GM12878 (cell line): ENCODE results near the gene SARM1. TPM values are rescaled to one million over a fixed set of nuclear protein-coding genes. Genes with fewer than 3 reads are reported as not detected.

Experiments used
- ATAC-seq: fragments of 200-7000 bp; cut with Tn5 transposase; 3 replicates; pipeline ENCODE4 v1.9.1; 2020; ENCODE audit warnings: mild to moderate bottlenecking, moderate library complexity
- BruUV-seq: library from RNA; stranded (reverse); fragments of 400-500 nt; replicated peaks from 2 replicates; lab custom pipeline; 2021; lab: Mats Ljungman, UMichigan
- CTCF ChIA-PET: fragments of 300-600 bp; sonication (Branson Sonifier 250); formaldehyde crosslinking; extraction: SDS; loops from one replicate; lab custom pipeline; 2021; ENCODE audit warnings: inconsistent platforms; lab: Yijun Ruan, JAX
- POLR2A ChIA-PET: fragments of 350-600 bp; formaldehyde crosslinking; extraction: SDS; loops from one replicate; lab custom pipeline; 2021; ENCODE audit warnings: inconsistent platforms; lab: Charles Lee
- RAD21 ChIA-PET: fragments of 300-600 bp; sonication (Branson Sonifier 250); formaldehyde crosslinking; loops from one replicate; lab custom pipeline; 2023; ENCODE audit warnings: antibody characterized with exemption; ENCODE audit not compliant: unreplicated experiment; lab: Charles Lee
- SMC1A ChIA-PET: fragments of 300-600 bp; sonication (Branson Sonifier 250); formaldehyde crosslinking; loops from one replicate; lab custom pipeline; 2023; ENCODE audit not compliant: unreplicated experiment, uncharacterized antibody; lab: Charles Lee
- DNase-seq: peaks from one replicate; pipeline ENCODE4 v3.0.0-alpha.2; 2011; ENCODE audit warnings: low read depth, low spot score
- FAIRE-seq: peaks from 3 replicates; lab custom pipeline; 2011; peaks lifted over from hg19 to GRCh38; lab: Jason Lieb, UNC
- H2AFZ ChIP-seq: 2 replicates; pipeline ENCODE4 v1.6.0; 2011; ENCODE audit warnings: low read depth, low read length, control low read depth; ENCODE audit not compliant: control insufficient read depth
- H3K27ac ChIP-seq: 2 replicates; pipeline ENCODE4 v1.5.1; 2011; ENCODE audit warnings: control low read depth; ENCODE audit not compliant: control insufficient read depth, insufficient read depth
- H3K27me3 ChIP-seq, 2 experiments: replicated peaks in 1 of 2; 2 replicates each; pipeline versions ENCODE4 v1.6.0 to v1.6.1; 2011; ENCODE audit warnings: low read length in 1 of 2; ENCODE audit not compliant: control insufficient read depth in 2 of 2, insufficient read depth in 2 of 2
- H3K36me3 ChIP-seq, 2 experiments: 2 replicates each; pipeline ENCODE4 v1.5.1; 2011; ENCODE audit warnings: low read length in 1 of 2; ENCODE audit not compliant: control insufficient read depth in 2 of 2, insufficient read depth in 2 of 2
- H3K4me1 ChIP-seq: 2 replicates; pipeline ENCODE4 v1.6.1; 2011; ENCODE audit warnings: mild to moderate bottlenecking, low read length, moderate library complexity, mixed read lengths; ENCODE audit not compliant: control insufficient read depth, insufficient read depth
- H3K4me2 ChIP-seq: 2 replicates; pipeline ENCODE4 v1.6.0; 2011; ENCODE audit warnings: control low read depth; ENCODE audit not compliant: control insufficient read depth, insufficient read depth
- H3K4me3 ChIP-seq: fragments of 200-600 bp; sonication (generic); 2 replicates; pipeline ENCODE4 v1.5.1; 2016
- H3K79me2 ChIP-seq: 2 replicates; pipeline ENCODE4 v1.6.0; 2011; ENCODE audit warnings: low read length; ENCODE audit not compliant: control insufficient read depth, insufficient read depth
- H3K9ac ChIP-seq: 2 replicates; pipeline ENCODE4 v1.8.0; 2011; ENCODE audit warnings: low read length, control low read depth, mixed read lengths; ENCODE audit not compliant: control insufficient read depth, insufficient read depth
- H3K9me3 ChIP-seq: replicated peaks from 3 replicates; pipeline ENCODE4 v1.5.1; 2011; ENCODE audit warnings: mild to moderate bottlenecking, low read length; ENCODE audit not compliant: control insufficient read depth, insufficient read depth
- H4K20me1 ChIP-seq: 2 replicates; pipeline ENCODE4 v1.6.0; 2011; ENCODE audit not compliant: control insufficient read depth, insufficient read depth
- BCL3 ChIP-seq: IDR thresholded peaks from 2 replicates; pipeline ENCODE4 v1.6.1; 2011; ENCODE audit warnings: borderline replicate concordance, low read depth, mild to moderate bottlenecking, moderate library complexity, low read length; ENCODE audit not compliant: insufficient read depth, poor library complexity, severe bottlenecking
- NBN ChIP-seq: fragments of 450-650 bp; IDR thresholded peaks from 2 replicates; pipeline ENCODE4 v1.6.1; 2016
- PML ChIP-seq: IDR thresholded peaks from 2 replicates; pipeline ENCODE4 v1.6.1; 2012; ENCODE audit warnings: low read length, inconsistent platforms
- RAD21 ChIP-seq: IDR thresholded peaks from 2 replicates; pipeline ENCODE4 v1.6.1; 2011; ENCODE audit warnings: mild to moderate bottlenecking, low read depth, low read length, moderate library complexity; ENCODE audit not compliant: insufficient read depth
- SUZ12 ChIP-seq: fragments of 200-600 bp; sonication (generic); IDR thresholded peaks from one replicate; pipeline ENCODE4 v1.6.1; 2018; ENCODE audit warnings: antibody characterized with exemption, mild to moderate bottlenecking; ENCODE audit not compliant: unreplicated experiment
- TAF1 ChIP-seq: IDR thresholded peaks from 2 replicates; pipeline ENCODE4 v1.6.1; 2011; ENCODE audit warnings: mild to moderate bottlenecking, low read depth, low read length, borderline replicate concordance
- TARDBP ChIP-seq: IDR thresholded peaks from 2 replicates; pipeline ENCODE4 v1.6.1; 2016; ENCODE audit warnings: borderline replicate concordance
- WGBS: methylation state at CpG from one replicate; pipeline ENCODE4 v1.1.6; 2016; ENCODE audit warnings: low lambda C conversion rate; ENCODE audit not compliant: insufficient replicate concordance, insufficient coverage; ENCODE audit errors: missing lambda C conversion rate; 5-methylcytosine and 5-hydroxymethylcytosine counted together
- in situ Hi-C: fragments of 300-500 bp; cut with MboI; formaldehyde crosslinking; loops from 9 replicates; pipeline ENCODE4 v1.14.3; 2018; ENCODE audit warnings: mixed read lengths
- intact Hi-C: fragments of 100-400 bp; cut with micrococcal nuclease; formaldehyde crosslinking; loops from one replicate; pipeline ENCODE4 v1.14.2; 2022; ENCODE audit not compliant: unreplicated experiment
- polyA plus RNA-seq, 11 experiments: library from polyadenylated mRNA; depleted of rRNA in 4 of 11; unstranded in 6 of 11; stranded (reverse) in 5 of 11; fragments of >200 nt; fragmentation: Nextera tagmentation in 4 of 11; fragmentation: Illumina TruSeq in 1 of 11; extraction: Ambion mirVana in 4 of 11; extraction: Trizol in 1 of 11; gene quantifications; 1 replicate in 1 of 11; 2 replicates in 10 of 11; pipeline versions ENCODE4 v1.2.1 to v1.2.3, GENCODE V29; 2011 to 2016; ENCODE audit warnings: inconsistent platforms in 2 of 11, missing spikeins in 2 of 11, low read depth in 1 of 11
- total RNA-seq, 4 experiments: library from RNA; depleted of rRNA in 3 of 4; stranded (reverse); fragments of >200 nt in 3 of 4; fragmentation: Illumina TruSeq in 1 of 4; extraction: Trizol in 1 of 4; gene quantifications; 2 replicates each; pipeline versions ENCODE4 v1.2.1 to v1.2.3, GENCODE V29; 2013 to 2021
- TF ChIP-seq, protein P1 (sequence below): fragments of 450-650 bp; IDR thresholded peaks from 2 replicates; pipeline ENCODE4 v1.6.1; 2017; ENCODE audit warnings: mild to moderate bottlenecking, moderate library complexity

The SARM1 gene
- total and polyA plus RNA-seq, 10 of the 15 experiments (the other 5 are each of a cell fraction or from before 2014, with no cell fraction given), result 0.56 to 25.3 (median 11.9) TPM

DNA sequence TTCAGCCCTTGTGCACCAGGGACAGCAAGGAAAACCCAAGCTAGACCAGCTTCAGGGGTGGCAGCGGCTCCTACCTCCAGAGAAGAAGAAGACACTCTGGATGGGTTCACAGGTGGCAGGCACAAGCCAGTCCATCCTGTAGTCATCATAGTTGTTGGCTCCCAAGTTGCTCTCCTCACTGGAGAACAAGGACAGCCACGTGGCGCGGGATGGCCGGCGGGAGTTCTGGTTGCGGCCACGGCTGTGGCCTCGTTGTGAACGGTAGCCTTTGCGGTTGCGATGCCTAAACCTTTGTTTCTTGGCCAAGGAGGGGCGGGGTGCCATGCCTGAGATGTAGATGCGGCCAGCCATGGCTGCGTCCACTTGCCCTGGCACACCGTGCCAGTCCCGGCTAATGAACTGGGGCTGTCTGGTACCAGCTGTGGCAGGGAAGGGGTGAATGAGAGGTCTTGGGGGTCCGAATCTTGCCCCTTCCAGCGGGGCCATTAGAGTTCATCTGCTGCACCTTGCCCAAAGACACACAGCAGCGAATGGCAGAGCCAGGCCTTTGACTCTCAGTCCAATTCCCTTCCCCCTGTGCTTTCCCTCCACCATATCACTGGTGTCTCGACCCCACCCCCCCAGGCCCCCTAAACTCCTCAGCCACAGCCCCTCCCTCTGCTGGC lies 3.7 kb upstream of the SARM1 start:
- Histone ChIP-seq H3K9me3 (no peaks in the 10 kb centered on the region), H3K4me2 (no peak overlapping the region), H4K20me1 (no peaks in the 10 kb centered on the region), H3K36me3 (no peaks in the 10 kb centered on the region; a peak in 1 of 4 replicates), H3K4me1 (peaks cover 3% of the 10 kb centered on the region; the same call in 1 of the 2 replicates), H3K27me3 (no peaks in the 10 kb centered on the region), H3K9ac (no peak overlapping the region), H3K4me3 (no peak overlapping the region), H2AFZ (no peak overlapping the region), H3K27ac (no peak overlapping the region), H3K79me2 (peaks cover 1% of the 10 kb centered on the region; the same call in 1 of the 2 replicates)
- POLR2A ChIA-PET, result interaction anchor here (0.6 kb wide), 1 partner anchor 119 kb away, joined by 7 read pairs; no protein-coding TSS in a partner anchor
- CTCF ChIA-PET, result no interaction called here
- TF ChIP-seq RAD21 (no peak), BCL3 (peak; percentile 4), SUZ12 (no peak), PML (no peak), TAF1 (no peak), TARDBP (no peak), NBN (no peak)
- TF ChIP-seq, protein P1, sequence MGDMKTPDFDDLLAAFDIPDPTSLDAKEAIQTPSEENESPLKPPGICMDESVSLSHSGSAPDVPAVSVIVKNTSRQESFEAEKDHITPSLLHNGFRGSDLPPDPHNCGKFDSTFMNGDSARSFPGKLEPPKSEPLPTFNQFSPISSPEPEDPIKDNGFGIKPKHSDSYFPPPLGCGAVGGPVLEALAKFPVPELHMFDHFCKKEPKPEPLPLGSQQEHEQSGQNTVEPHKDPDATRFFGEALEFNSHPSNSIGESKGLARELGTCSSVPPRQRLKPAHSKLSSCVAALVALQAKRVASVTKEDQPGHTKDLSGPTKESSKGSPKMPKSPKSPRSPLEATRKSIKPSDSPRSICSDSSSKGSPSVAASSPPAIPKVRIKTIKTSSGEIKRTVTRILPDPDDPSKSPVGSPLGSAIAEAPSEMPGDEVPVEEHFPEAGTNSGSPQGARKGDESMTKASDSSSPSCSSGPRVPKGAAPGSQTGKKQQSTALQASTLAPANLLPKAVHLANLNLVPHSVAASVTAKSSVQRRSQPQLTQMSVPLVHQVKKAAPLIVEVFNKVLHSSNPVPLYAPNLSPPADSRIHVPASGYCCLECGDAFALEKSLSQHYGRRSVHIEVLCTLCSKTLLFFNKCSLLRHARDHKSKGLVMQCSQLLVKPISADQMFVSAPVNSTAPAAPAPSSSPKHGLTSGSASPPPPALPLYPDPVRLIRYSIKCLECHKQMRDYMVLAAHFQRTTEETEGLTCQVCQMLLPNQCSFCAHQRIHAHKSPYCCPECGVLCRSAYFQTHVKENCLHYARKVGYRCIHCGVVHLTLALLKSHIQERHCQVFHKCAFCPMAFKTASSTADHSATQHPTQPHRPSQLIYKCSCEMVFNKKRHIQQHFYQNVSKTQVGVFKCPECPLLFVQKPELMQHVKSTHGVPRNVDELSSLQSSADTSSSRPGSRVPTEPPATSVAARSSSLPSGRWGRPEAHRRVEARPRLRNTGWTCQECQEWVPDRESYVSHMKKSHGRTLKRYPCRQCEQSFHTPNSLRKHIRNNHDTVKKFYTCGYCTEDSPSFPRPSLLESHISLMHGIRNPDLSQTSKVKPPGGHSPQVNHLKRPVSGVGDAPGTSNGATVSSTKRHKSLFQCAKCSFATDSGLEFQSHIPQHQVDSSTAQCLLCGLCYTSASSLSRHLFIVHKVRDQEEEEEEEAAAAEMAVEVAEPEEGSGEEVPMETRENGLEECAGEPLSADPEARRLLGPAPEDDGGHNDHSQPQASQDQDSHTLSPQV, result no peak
- no TSS peak for BruUV-seq
- DNase-seq, result no peak
- no peak for FAIRE-seq
- WGBS, result 86% methylated on average over 20 of the region's 21 CpGs
- SMC1A ChIA-PET, result interaction anchor here (0.9 kb wide), 1 partner anchor 10 kb away, joined by 4 read pairs; the partner anchor contains the start of gene POLDIP2
- in situ Hi-C loops (no loop called here), intact Hi-C loops (no loop called here)
- ATAC-seq, result no peak
- RAD21 ChIA-PET, result no interaction called here
